ENCODE results near the gene ZBED2.

GRCh38 chr3:111589303-111590142, 5.6 kb downstream of the ZBED2 start:
- TF ChIP-seq MAX (CRISPR knock-in tag; IDR thresholded peaks at IDR 0.05) (no peak), ZBTB21 (CRISPR knock-in tag; IDR thresholded peaks at IDR 0.05; ENCODE audit: borderline replicate concordance) (no peak), E2F4 (CRISPR knock-in tag; IDR thresholded peaks at IDR 0.05; ENCODE audit: borderline replicate concordance, low read depth) (no peak), ZNF138 (CRISPR knock-in tag; conservative IDR thresholded peaks at IDR 0.05) (no peak), JUN (CRISPR knock-in tag; IDR thresholded peaks at IDR 0.05) (no peak), SMAD3 (CRISPR knock-in tag; IDR thresholded peaks at IDR 0.05; ENCODE audit: borderline replicate concordance) (no peak), ZBTB43 (CRISPR knock-in tag; IDR thresholded peaks at IDR 0.05) (no peak), FOXJ3 (CRISPR knock-in tag; IDR thresholded peaks at IDR 0.05; ENCODE audit: borderline replicate concordance) (no peak), ELF4 (CRISPR knock-in tag; IDR thresholded peaks at IDR 0.05; ENCODE audit: low read depth) (no peak), NR2C2 (CRISPR knock-in tag; IDR thresholded peaks at IDR 0.05) (no peak)
- TF ChIP-seq, protein P1, sequence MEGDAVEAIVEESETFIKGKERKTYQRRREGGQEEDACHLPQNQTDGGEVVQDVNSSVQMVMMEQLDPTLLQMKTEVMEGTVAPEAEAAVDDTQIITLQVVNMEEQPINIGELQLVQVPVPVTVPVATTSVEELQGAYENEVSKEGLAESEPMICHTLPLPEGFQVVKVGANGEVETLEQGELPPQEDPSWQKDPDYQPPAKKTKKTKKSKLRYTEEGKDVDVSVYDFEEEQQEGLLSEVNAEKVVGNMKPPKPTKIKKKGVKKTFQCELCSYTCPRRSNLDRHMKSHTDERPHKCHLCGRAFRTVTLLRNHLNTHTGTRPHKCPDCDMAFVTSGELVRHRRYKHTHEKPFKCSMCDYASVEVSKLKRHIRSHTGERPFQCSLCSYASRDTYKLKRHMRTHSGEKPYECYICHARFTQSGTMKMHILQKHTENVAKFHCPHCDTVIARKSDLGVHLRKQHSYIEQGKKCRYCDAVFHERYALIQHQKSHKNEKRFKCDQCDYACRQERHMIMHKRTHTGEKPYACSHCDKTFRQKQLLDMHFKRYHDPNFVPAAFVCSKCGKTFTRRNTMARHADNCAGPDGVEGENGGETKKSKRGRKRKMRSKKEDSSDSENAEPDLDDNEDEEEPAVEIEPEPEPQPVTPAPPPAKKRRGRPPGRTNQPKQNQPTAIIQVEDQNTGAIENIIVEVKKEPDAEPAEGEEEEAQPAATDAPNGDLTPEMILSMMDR (IDR thresholded peaks at IDR 0.05): no peak
- TF ChIP-seq, protein P2, sequence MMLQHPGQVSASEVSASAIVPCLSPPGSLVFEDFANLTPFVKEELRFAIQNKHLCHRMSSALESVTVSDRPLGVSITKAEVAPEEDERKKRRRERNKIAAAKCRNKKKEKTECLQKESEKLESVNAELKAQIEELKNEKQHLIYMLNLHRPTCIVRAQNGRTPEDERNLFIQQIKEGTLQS (CRISPR knock-in tag; conservative IDR thresholded peaks at IDR 0.05): no peak
- TF ChIP-seq, protein P3, sequence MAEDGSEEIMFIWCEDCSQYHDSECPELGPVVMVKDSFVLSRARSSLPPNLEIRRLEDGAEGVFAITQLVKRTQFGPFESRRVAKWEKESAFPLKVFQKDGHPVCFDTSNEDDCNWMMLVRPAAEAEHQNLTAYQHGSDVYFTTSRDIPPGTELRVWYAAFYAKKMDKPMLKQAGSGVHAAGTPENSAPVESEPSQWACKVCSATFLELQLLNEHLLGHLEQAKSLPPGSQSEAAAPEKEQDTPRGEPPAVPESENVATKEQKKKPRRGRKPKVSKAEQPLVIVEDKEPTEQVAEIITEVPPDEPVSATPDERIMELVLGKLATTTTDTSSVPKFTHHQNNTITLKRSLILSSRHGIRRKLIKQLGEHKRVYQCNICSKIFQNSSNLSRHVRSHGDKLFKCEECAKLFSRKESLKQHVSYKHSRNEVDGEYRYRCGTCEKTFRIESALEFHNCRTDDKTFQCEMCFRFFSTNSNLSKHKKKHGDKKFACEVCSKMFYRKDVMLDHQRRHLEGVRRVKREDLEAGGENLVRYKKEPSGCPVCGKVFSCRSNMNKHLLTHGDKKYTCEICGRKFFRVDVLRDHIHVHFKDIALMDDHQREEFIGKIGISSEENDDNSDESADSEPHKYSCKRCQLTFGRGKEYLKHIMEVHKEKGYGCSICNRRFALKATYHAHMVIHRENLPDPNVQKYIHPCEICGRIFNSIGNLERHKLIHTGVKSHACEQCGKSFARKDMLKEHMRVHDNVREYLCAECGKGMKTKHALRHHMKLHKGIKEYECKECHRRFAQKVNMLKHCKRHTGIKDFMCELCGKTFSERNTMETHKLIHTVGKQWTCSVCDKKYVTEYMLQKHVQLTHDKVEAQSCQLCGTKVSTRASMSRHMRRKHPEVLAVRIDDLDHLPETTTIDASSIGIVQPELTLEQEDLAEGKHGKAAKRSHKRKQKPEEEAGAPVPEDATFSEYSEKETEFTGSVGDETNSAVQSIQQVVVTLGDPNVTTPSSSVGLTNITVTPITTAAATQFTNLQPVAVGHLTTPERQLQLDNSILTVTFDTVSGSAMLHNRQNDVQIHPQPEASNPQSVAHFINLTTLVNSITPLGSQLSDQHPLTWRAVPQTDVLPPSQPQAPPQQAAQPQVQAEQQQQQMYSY (CRISPR knock-in tag; IDR thresholded peaks at IDR 0.05): no peak

Measured in WTC11 (cell line).